GM23338 (cell line): Measurements from ENCODE around the gene BBLN. TPM values are rescaled to one million over a fixed set of nuclear protein-coding genes. Genes with fewer than 3 reads are reported as not detected.

ENCODE experiments used
- ATAC-seq: fragments of 200-7000 bp; cut with Tn5 transposase; 3 replicates; pipeline ENCODE4 v1.9.1; 2020
- DNase-seq: peaks from one replicate; pipeline ENCODE4 v3.0.0-alpha.2; 2015; ENCODE audit warnings: low spot score
- H2AFZ ChIP-seq: fragments of 200-600 bp; sonication (generic); 2 replicates; pipeline ENCODE4 v1.8.0; 2016; ENCODE audit warnings: antibody characterized with exemption, mild to moderate bottlenecking, moderate library complexity
- H3F3A ChIP-seq: fragments of 200-600 bp; sonication (generic); replicated peaks from 2 replicates; pipeline ENCODE4 v1.8.0; 2017; ENCODE audit warnings: antibody characterized with exemption, mixed run types, low read depth
- H3K27ac ChIP-seq: fragments of 200-600 bp; sonication (generic); 2 replicates; pipeline ENCODE4 v1.6.1; 2016; ENCODE audit warnings: low read depth
- H3K27me3 ChIP-seq: fragments of 200-600 bp; sonication (generic); 2 replicates; pipeline ENCODE4 v1.8.0; 2016; ENCODE audit warnings: mild to moderate bottlenecking, mixed run types, moderate library complexity; ENCODE audit not compliant: insufficient read depth
- H3K36me3 ChIP-seq: fragments of 200-600 bp; sonication (generic); 2 replicates; pipeline ENCODE4 v1.8.0; 2016; ENCODE audit warnings: mild to moderate bottlenecking; ENCODE audit not compliant: insufficient read depth
- H3K4me1 ChIP-seq: fragments of 200-600 bp; sonication (generic); 2 replicates; pipeline ENCODE4 v1.8.0; 2016; ENCODE audit warnings: mild to moderate bottlenecking, moderate library complexity; ENCODE audit not compliant: insufficient read depth
- H3K4me2 ChIP-seq: fragments of 200-600 bp; sonication (generic); 2 replicates; pipeline ENCODE4 v1.7.1; 2017; ENCODE audit warnings: mixed run types
- H3K4me3 ChIP-seq: fragments of 200-600 bp; sonication (generic); 2 replicates; pipeline ENCODE4 v1.6.1; 2016; ENCODE audit warnings: mixed run types
- H3K79me2 ChIP-seq: fragments of 200-600 bp; sonication (generic); replicated peaks from 2 replicates; pipeline ENCODE4 v1.8.0; 2017; ENCODE audit warnings: mild to moderate bottlenecking; ENCODE audit not compliant: insufficient read depth
- H3K9me2 ChIP-seq: fragments of 200-600 bp; sonication (generic); 2 replicates; pipeline ENCODE4 v1.8.0; 2017; ENCODE audit not compliant: insufficient read depth
- H4K20me1 ChIP-seq: fragments of 200-600 bp; sonication (generic); replicated peaks from 2 replicates; pipeline ENCODE4 v1.8.0; 2017; ENCODE audit warnings: mild to moderate bottlenecking; ENCODE audit not compliant: insufficient read depth
- H3K27ac Mint-ChIP-seq: 2 replicates; pipeline ENCODE4 v1.8.0; 2020; ENCODE audit warnings: inconsistent platforms, mild to moderate bottlenecking, moderate library complexity, mixed read lengths
- H3K27me3 Mint-ChIP-seq: 3 replicates; pipeline ENCODE4 v1.8.0; 2022; ENCODE audit warnings: low read depth, mild to moderate bottlenecking, moderate library complexity, mixed read lengths, inconsistent platforms; ENCODE audit not compliant: insufficient read depth, poor library complexity
- H3K36me3 Mint-ChIP-seq: 3 replicates; pipeline ENCODE4 v1.8.0; 2021; ENCODE audit warnings: low read depth, mild to moderate bottlenecking, inconsistent platforms, moderate library complexity, mixed read lengths
- H3K4me1 Mint-ChIP-seq: 3 replicates; pipeline ENCODE4 v1.8.0; 2020; ENCODE audit warnings: mild to moderate bottlenecking, inconsistent platforms, mixed read lengths
- H3K4me3 Mint-ChIP-seq: 3 replicates; pipeline ENCODE4 v1.8.0; 2021; ENCODE audit warnings: moderate library complexity, mild to moderate bottlenecking, inconsistent platforms, mixed read lengths
- H3K9me3 Mint-ChIP-seq: 3 replicates; pipeline ENCODE4 v1.8.0; 2020; ENCODE audit warnings: moderate library complexity, mild to moderate bottlenecking, inconsistent platforms, mixed read lengths
- CREB1 ChIP-seq: fragments of 250-450 bp; sonication (Bioruptor Pico); IDR thresholded peaks from 2 replicates; pipeline ENCODE4 v1.5.0; 2020; ENCODE audit warnings: low read depth, mild to moderate bottlenecking, moderate library complexity
- CTCF ChIP-seq, 2 experiments: fragments of 200-600 bp in 1 of 2; sonication (generic) in 1 of 2; conservative IDR thresholded peaks; 2 replicates each; pipeline versions ENCODE4 v1.5.1 to v1.6.1; 2016 to 2017; ENCODE audit warnings: antibody characterized with exemption in 2 of 2, low read depth in 2 of 2, mild to moderate bottlenecking in 2 of 2, moderate library complexity in 1 of 2
- EZH2phosphoT487 ChIP-seq: fragments of 200-600 bp; sonication (generic); IDR thresholded peaks from one replicate; pipeline ENCODE4 v1.8.1; 2018; ENCODE audit warnings: antibody characterized with exemption; ENCODE audit not compliant: unreplicated experiment
- JUNB ChIP-seq: IDR thresholded peaks from one replicate; pipeline ENCODE4 v1.6.1; 2016; ENCODE audit warnings: antibody characterized with exemption; ENCODE audit not compliant: unreplicated experiment
- NANOG ChIP-seq: IDR thresholded peaks from 2 replicates; pipeline ENCODE4 v1.6.1; 2016; ENCODE audit warnings: antibody characterized with exemption, borderline replicate concordance
- POLR2AphosphoS5 ChIP-seq: IDR thresholded peaks from 2 replicates; pipeline ENCODE4 v1.6.1; 2016; ENCODE audit warnings: antibody characterized with exemption, low read depth
- REST ChIP-seq: IDR thresholded peaks from one replicate; pipeline ENCODE4 v1.6.1; 2018; ENCODE audit warnings: antibody characterized with exemption; ENCODE audit not compliant: unreplicated experiment
- STAT1 ChIP-seq: IDR thresholded peaks from one replicate; pipeline ENCODE4 v1.6.1; 2016; ENCODE audit warnings: antibody characterized with exemption; ENCODE audit not compliant: unreplicated experiment
- polyA plus RNA-seq: library from polyadenylated mRNA; unstranded; fragments of >200 nt; fragmentation: Nextera tagmentation; extraction: Ambion mirVana; gene quantifications from 2 replicates; pipeline ENCODE4 v1.2.1, GENCODE V29; 2016
- total RNA-seq: library from RNA; depleted of rRNA; stranded (reverse); fragments of >200 nt; shearing (Covaris generic); gene quantifications from 2 replicates; pipeline ENCODE4 v1.2.3, GENCODE V29; 2014
- TF ChIP-seq, protein P1 (sequence below): fragments of 250-450 bp; sonication (Bioruptor Pico); IDR thresholded peaks from 2 replicates; pipeline ENCODE4 v1.5.0; 2020; ENCODE audit warnings: mild to moderate bottlenecking, moderate library complexity

Gene BBLN
- total and polyA plus RNA-seq, 2 experiments from 2014 or later, result 171 to 246 TPM

DNA sequence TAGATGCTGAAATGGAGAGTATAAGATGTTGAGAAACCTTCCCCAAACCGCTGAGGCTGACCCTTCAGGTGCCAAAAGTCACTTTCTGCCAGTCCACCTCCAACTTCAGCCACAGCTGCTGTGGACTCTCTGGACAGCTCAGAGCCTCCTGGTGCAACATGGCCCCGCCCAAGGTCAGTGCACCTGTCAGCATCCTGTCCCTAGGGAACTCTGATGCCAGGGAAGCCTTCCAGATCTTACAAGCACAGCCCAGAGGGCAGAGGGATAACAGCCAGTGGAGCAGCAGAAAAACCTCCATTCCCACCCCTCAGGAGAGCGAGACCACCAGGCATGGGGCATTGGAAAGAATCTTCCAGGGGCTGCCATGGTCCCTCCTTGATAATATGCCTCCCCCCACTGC lies 22.1 kb upstream of the BBLN start (continued):
- no peak for TF ChIP-seq JUNB
- no peak for TF ChIP-seq REST
- TF ChIP-seq EZH2phosphoT487, result no peak
- no peak for TF ChIP-seq NANOG
- no peak for TF ChIP-seq CTCF (conservative IDR thresholded peaks at IDR 0.05; ENCODE audit: low read depth in 2 of 2)
- TF ChIP-seq POLR2AphosphoS5, result no peak

DNA sequence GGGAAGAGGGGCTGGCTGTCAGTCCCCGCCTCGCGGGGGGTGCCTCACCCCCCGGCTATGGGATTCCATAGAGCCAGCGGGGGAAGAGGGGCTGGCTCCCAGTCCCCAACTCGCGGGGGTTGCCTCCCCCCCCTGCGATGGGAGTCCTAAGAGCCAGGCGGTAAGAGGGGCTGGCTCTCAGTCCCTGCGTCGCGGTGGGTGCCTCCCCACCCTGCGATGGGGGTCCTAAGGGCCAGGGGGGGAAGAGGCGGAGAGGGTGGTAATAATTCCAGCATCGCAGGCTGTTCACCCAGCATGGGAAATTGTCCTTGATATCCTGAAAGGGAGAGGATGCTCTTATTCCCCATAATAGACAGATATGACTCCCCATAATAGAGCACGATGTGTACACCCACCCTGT lies 20.4 kb upstream of the BBLN start:
- no peaks in the 10 kb centered on the region for H3K36me3 ChIP-seq
- no peaks in the 10 kb centered on the region for H4K20me1 ChIP-seq
- Mint-ChIP-seq H3K27me3 (no peaks in the 10 kb centered on the region), H3K9me3 (no peaks in the 10 kb centered on the region), H3K36me3 (no peaks in the 10 kb centered on the region; the same call in 2 of the 3 replicates), H3K4me1 (peaks cover 4% of the 10 kb centered on the region), H3K27ac (no peak overlapping the region), H3K4me3 (no peak overlapping the region)
- DNase-seq (no peak), ATAC-seq (no peak)
- no peak overlapping the region for H3K4me2 ChIP-seq
- H2AFZ ChIP-seq, result no peak overlapping the region
- no peak overlapping the region for H3K4me3 ChIP-seq
- no peaks in the 10 kb centered on the region for H3K9me2 ChIP-seq
- H3K27me3 ChIP-seq, result no peaks in the 10 kb centered on the region
- no peaks in the 10 kb centered on the region for H3K79me2 ChIP-seq
- no peak overlapping the region for H3K27ac ChIP-seq
- H3K4me1 ChIP-seq, result no peaks in the 10 kb centered on the region
- no peaks in the 10 kb centered on the region for H3F3A ChIP-seq
- TF ChIP-seq CREB1 (CRISPR knock-in tag) (no peak), CTCF (conservative IDR thresholded peaks at IDR 0.05; ENCODE audit: low read depth in 2 of 2) (no peak), JUNB (no peak), STAT1 (no peak), NANOG (no peak)
- TF ChIP-seq, protein P1, sequence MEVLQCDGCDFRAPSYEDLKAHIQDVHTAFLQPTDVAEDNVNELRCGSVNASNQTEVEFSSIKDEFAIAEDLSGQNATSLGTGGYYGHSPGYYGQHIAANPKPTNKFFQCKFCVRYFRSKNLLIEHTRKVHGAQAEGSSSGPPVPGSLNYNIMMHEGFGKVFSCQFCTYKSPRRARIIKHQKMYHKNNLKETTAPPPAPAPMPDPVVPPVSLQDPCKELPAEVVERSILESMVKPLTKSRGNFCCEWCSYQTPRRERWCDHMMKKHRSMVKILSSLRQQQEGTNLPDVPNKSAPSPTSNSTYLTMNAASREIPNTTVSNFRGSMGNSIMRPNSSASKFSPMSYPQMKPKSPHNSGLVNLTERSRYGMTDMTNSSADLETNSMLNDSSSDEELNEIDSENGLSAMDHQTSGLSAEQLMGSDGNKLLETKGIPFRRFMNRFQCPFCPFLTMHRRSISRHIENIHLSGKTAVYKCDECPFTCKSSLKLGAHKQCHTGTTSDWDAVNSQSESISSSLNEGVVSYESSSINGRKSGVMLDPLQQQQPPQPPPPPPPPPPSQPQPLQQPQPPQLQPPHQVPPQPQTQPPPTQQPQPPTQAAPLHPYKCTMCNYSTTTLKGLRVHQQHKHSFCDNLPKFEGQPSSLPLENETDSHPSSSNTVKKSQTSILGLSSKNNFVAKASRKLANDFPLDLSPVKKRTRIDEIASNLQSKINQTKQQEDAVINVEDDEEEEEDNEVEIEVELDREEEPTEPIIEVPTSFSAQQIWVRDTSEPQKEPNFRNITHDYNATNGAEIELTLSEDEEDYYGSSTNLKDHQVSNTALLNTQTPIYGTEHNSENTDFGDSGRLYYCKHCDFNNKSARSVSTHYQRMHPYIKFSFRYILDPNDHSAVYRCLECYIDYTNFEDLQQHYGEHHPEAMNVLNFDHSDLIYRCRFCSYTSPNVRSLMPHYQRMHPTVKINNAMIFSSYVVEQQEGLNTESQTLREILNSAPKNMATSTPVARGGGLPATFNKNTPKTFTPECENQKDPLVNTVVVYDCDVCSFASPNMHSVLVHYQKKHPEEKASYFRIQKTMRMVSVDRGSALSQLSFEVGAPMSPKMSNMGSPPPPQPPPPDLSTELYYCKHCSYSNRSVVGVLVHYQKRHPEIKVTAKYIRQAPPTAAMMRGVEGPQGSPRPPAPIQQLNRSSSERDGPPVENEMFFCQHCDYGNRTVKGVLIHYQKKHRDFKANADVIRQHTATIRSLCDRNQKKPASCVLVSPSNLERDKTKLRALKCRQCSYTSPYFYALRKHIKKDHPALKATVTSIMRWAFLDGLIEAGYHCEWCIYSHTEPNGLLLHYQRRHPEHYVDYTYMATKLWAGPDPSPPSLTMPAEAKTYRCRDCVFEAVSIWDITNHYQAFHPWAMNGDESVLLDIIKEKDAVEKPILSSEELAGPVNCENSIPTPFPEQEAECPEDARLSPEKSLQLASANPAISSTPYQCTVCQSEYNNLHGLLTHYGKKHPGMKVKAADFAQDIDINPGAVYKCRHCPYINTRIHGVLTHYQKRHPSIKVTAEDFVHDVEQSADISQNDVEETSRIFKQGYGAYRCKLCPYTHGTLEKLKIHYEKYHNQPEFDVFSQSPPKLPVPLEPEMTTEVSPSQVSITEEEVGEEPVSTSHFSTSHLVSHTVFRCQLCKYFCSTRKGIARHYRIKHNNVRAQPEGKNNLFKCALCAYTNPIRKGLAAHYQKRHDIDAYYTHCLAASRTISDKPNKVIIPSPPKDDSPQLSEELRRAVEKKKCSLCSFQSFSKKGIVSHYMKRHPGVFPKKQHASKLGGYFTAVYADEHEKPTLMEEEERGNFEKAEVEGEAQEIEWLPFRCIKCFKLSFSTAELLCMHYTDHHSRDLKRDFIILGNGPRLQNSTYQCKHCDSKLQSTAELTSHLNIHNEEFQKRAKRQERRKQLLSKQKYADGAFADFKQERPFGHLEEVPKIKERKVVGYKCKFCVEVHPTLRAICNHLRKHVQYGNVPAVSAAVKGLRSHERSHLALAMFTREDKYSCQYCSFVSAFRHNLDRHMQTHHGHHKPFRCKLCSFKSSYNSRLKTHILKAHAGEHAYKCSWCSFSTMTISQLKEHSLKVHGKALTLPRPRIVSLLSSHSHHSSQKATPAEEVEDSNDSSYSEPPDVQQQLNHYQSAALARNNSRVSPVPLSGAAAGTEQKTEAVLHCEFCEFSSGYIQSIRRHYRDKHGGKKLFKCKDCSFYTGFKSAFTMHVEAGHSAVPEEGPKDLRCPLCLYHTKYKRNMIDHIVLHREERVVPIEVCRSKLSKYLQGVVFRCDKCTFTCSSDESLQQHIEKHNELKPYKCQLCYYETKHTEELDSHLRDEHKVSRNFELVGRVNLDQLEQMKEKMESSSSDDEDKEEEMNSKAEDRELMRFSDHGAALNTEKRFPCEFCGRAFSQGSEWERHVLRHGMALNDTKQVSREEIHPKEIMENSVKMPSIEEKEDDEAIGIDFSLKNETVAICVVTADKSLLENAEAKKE (CRISPR knock-in tag), result no peak
